HG02571 (cell line): ENCODE data around the gene COL9A2.
"Not testable (repeated sequence)": the region's sequence is repeated elsewhere in the genome, so short reads cannot be mapped to it uniquely, and the experiment has no call there.

Experiments used
- ATAC-seq: cut with Tn5 transposase; IDR thresholded peaks from one replicate; pipeline ENCODE4 v1.9.1; 2021; ENCODE audit warnings: mild to moderate bottlenecking, moderate library complexity; ENCODE audit not compliant: unreplicated experiment

Gene COL9A2

GRCh38 chr1:40316595-40317393 lies at the start of gene COL9A2:
Gene COL9A2 (minus strand): TSS chr1:40317286. CDS start chr1:40317197, 89 bp downstream.
- no peak for ATAC-seq

DNA sequence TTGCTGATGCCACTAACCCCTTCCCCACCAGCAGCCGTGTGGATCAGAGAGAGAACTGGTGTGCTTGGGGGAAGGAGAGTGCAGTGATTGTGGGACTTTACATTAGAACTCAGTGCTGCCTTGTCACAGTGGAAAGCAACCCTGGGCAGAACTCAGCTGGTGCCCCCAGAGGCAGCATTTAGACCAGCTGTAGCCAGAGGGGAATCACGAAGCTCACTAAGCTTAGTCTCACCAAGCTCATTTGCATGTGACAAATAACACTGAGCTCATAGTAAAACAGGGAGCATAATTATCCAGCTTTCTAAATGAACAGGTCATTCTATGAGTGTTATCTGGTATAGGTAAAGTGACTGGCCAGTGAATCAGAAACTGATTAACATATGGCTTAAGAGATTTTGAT lies 46.6 kb upstream of the COL9A2 start:
- ATAC-seq: peak; percentile 98

GRCh38 chr1:40362699-40363098 lies 45.6 kb upstream of the COL9A2 start:
- ATAC-seq: no peak

- ATAC-seq: no peak
These were observed 45.1 kb upstream of the COL9A2 start for GRCh38 chr1:40362199-40362598.

GRCh38 chr1:40361637-40362036 lies 44.6 kb upstream of the COL9A2 start:
- ATAC-seq: no peak

DNA sequence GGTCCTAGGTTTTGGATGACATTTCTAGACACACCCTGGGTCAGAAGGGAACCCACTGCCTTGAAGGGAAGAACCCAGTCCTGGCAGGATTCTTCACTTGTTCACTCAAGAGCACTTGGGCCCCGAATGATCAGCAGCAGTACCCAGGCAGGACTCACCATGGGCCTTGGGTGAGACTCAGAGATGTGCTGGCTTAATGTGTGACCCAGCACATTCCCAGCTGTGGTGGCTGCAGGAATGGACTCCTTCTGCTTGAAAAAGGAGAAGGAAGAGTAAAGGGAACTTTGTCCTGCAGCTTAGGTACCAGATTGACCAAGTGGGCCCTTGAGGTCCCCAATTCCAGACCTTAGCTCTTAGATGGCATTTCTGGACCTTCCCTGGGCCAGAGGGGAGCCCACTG lies 44.1 kb upstream of the COL9A2 start:
- no peak for ATAC-seq

GRCh38 chr1:40360631-40361030 lies 43.5 kb upstream of the COL9A2 start:
- ATAC-seq: no peak

DNA sequence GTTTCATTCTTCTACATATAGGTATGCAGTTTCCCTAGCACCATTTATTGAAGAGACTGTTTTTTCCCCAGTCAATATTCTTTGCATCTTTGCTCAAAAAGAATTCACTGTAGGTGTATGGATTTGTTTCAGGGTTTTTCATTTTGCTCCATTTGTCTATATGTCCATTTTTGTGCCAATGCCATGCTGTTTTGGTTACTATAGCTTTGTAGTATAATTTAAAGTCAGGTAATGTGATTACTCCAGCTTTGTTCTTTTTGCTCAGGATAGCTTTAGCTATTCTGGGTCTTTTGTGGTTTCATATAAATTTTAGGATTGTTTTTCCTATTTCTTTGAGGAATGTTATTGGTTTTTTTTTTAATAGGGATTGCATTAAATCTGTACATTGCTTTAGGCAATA lies 40.5 kb upstream of the COL9A2 start:
- no peak for ATAC-seq

- no peak for ATAC-seq
These were observed 36.0 kb upstream of the COL9A2 start for GRCh38 chr1:40353082-40353481.

DNA sequence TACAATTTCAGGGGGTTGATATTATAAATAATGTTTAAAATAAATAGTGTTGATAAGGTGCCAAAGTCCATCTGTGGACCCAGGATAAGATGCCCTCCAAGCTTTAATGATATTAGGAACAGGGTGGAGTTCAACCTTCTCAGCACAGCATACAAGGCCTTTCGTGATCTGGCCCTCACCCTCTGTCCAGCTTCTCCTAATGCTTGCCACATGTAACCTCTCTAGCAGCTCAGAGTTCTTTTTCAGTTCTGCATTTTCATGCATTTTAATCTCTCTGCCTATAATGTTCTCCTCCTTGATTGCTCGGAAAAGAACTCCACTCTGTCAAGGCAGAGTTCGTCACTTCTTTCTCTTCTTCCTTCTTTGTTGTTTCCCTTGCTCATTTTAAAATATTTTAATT lies 35.0 kb upstream of the COL9A2 start:
- ATAC-seq: no peak

- no peak for ATAC-seq
These were observed 34.0 kb upstream of the COL9A2 start for GRCh38 chr1:40351124-40351523.

- no peak for ATAC-seq
These were observed 33.3 kb upstream of the COL9A2 start for GRCh38 chr1:40350391-40350790.

DNA sequence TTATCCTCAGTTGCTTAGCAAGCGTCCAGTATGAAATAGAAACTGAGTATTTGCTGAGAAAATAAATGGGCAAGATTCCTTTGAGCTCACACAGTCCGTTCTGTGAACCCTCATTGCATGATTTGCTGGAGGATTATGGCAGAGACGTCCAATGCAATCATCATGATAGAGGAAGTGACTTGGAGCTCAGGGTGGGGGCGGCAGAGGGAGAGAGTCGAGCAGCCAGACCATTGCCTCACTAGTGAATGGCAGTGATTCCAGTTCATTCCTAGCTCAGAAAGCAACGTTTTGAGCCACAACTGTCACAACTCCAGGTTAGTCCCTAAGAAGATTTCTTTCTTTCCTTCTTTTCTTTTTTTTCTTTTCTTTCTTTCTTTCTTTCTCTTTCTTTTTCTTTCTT lies 27.5 kb upstream of the COL9A2 start:
- no peak for ATAC-seq

DNA sequence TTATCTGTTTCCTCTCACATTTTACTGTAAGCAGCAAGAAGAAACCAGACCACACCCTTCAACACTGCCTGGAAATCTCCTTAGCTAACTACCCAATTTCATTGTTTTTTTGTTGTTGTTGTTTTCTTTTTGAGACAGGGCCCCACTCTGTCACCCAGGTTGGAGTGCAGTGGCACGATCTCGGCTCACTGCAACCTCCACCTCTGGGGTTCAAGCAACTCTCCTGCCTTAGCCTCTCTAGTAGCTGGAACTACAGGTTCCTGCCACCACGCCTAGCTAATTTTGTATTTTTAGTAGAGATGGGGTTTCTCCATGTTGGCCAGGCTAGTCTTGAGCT lies 25.3 kb upstream of the COL9A2 start:
- ATAC-seq: not testable (repeated sequence)

GRCh38 chr1:40341491-40342380 lies 24.6 kb upstream of the COL9A2 start:
- no peak for ATAC-seq

DNA sequence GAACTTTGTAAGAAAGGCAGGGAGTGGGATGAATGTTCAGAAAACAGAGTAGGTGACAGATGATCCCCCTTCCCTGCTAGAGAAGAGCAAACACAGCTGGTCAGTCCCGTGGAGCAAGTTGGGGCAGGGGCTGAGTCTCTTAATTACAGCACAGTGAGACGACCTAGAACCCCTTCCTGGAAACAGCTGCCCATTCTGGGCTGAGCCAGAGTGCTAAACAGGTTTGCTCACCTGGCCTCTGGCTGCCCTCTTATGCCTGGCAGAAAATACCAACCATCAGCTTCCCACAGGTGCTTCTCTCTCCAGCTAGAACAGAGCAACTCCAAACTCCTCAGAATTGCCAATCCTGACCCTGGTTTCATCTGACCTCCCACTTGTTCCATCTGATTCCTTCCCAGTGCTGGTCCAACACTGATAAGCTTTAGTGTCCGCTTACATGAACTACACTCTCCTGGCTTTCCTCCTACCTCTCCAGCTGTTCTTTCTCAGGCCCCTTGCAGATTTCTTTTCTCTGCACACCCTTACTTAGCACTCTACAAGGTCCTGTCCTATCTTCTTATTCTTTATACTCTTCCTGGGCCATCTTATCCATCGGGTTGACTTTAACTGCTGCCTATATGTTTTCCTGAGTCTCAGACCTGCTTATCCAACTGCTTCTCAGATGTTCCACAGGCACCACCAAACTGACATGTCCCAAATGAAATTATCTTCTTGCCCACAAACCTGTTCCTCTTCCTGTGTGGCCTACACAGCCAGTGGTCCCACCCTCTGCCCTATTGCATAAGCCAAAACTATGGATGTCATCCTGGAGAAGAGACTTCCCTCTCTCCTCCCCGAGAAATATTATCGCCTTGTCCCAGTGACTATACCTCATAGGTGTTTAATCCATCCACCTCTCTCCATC lies 22.6 kb upstream of the COL9A2 start:
- no peak for ATAC-seq

- no peak for ATAC-seq
These were observed 21.8 kb upstream of the COL9A2 start for GRCh38 chr1:40338745-40339419.

- no peak for ATAC-seq
These were observed 20.4 kb upstream of the COL9A2 start for GRCh38 chr1:40337443-40337842.

DNA sequence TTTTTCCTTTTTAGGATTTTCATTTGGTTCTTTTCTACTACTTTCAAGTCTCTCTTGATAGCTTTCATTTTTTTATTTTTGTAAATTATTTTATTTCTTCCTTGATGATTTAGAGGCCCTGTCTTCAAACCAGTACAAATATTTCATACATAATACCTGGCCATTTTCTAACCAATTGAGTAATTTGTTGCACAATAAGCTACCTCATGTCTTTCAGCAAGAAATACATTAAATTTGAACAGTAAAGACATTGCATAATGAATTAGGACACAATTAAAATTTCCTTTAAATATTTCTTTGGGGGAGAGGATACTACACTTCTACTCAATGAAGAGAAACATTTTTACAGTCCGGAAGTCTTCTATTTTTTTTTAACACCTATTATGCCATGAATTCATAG lies 15.6 kb upstream of the COL9A2 start:
- no peak for ATAC-seq

DNA sequence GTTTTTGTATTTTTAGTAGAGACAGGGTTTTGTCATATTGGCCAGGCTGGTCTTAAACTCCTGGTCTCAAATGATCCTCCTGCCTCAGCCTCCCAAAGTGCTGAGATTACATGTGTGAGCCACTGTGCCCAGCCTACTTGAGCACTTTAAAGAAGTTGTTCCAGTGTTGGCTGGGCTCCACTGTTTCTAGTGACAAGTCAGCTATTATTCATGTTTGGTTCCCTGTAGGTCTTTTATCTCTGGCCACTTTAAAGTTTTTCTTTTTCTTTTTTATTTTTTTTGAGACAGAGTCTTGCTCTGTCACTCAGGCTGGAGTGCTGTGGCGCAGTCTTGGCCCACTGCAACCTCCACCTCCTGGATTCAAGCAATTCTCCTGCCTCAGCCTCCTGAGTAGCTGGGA lies 14.3 kb upstream of the COL9A2 start:
- ATAC-seq: not testable (repeated sequence)
